ENCODE measurements around the gene NEK11.

GRCh38 chr3:131299836-131300235 lies 273.2 kb downstream of the NEK11 start:
- TF ChIP-seq REST (IDR thresholded peaks at IDR 0.05; ENCODE audit: borderline replicate concordance) (no peak), CTCF (IDR thresholded peaks at IDR 0.05; ENCODE audit: poor library complexity, severe bottlenecking) (no peak), POLR2AphosphoS5 (IDR thresholded peaks at IDR 0.05) (no peak), EZH2 (IDR thresholded peaks at IDR 0.05; ENCODE audit: borderline replicate concordance, insufficient read depth, low read length, poor library complexity, severe bottlenecking) (no peak)
